NCI-H1048 (cell line): ENCODE data around the gene WTIP.
A peak's percentile ranks its signal among the peaks of the same experiment; 100 is the strongest.
"Not testable (repeated sequence)": the region's sequence is repeated elsewhere in the genome, so short reads cannot be mapped to it uniquely, and the experiment has no call there.

Experiments
- DNase-seq: peaks from one replicate; lab custom pipeline; 2025; lab: John Stamatoyannopoulos, UW

The WTIP gene

GRCh38 chr19:34478496-34478895 lies 3.1 kb upstream of the WTIP start:
- not testable (repeated sequence) for DNase-seq

GRCh38 chr19:34479396-34479795 lies 2.2 kb upstream of the WTIP start:
- no peak for DNase-seq

- no peak for DNase-seq
These were observed 1.1 kb upstream of the WTIP start for GRCh38 chr19:34480491-34480890.

GRCh38 chr19:34481861-34482379 lies 362 bp downstream of the WTIP start:
- DNase-seq: no peak

GRCh38 chr19:34482380-34483250 lies 1.1 kb downstream of the WTIP start:
- DNase-seq: no peak

GRCh38 chr19:34484328-34484727 lies 2.8 kb downstream of the WTIP start:
- DNase-seq: no peak

GRCh38 chr19:34485831-34486230 lies 4.3 kb downstream of the WTIP start:
- DNase-seq: no peak

GRCh38 chr19:34487651-34488051 lies 6.1 kb downstream of the WTIP start:
- no peak for DNase-seq

GRCh38 chr19:34489175-34489574 lies 7.6 kb downstream of the WTIP start:
- DNase-seq: no peak

- DNase-seq: no peak
These were observed 8.7 kb downstream of the WTIP start for GRCh38 chr19:34490141-34490766.

- no peak for DNase-seq
These were observed 11.6 kb downstream of the WTIP start for GRCh38 chr19:34493038-34493648.

- DNase-seq: no peak
These were observed 12.1 kb downstream of the WTIP start for GRCh38 chr19:34493649-34494044.

GRCh38 chr19:34494601-34495000 lies 13.0 kb downstream of the WTIP start:
- DNase-seq: no peak

- no peak for DNase-seq
These were observed 13.9 kb downstream of the WTIP start for GRCh38 chr19:34495416-34495815.

- no peak for DNase-seq
These were observed 15.7 kb downstream of the WTIP start for GRCh38 chr19:34497112-34497805.

- no peak for DNase-seq
These were observed 17.7 kb downstream of the WTIP start for GRCh38 chr19:34499155-34499834.

GRCh38 chr19:34500656-34501120 lies 19.1 kb downstream of the WTIP start:
- DNase-seq: no peak

GRCh38 chr19:34501339-34502320 lies 20.1 kb downstream of the WTIP start:
- peak; percentile 76 for DNase-seq

GRCh38 chr19:34502582-34503411 lies 21.2 kb downstream of the WTIP start:
- no peak for DNase-seq
